ENCODE data around the gene ATP5PF. TPM values are rescaled to one million over a fixed set of nuclear protein-coding genes. Genes with fewer than 3 reads are reported as not detected.

Gene ATP5PF
- total and polyA plus RNA-seq, 4 experiments from 2014 or later = 56.6 to 419 (median 184) TPM

GRCh38 chr21:25742900-25743299 is 8.2 kb upstream of the ATP5PF start:
- H3K27me3 ChIP-seq (ENCODE audit: insufficient read depth, low read length) = no peaks in the 10 kb centered on the region
- intact Hi-C loops (cut with micrococcal nuclease) = no loop called here
- DNase-seq = no peak
- Mint-ChIP-seq H3K36me3 (peaks cover 15 to 43% of the 10 kb centered on the region in 2 donors), H3K27ac (no peak overlapping the region), H3K4me1 (peaks cover 21 to 38% (median 24%) of the 10 kb centered on the region in 4 donors), H3K9me3 (no peaks in the 10 kb centered on the region), H3K27me3 (no peaks in the 10 kb centered on the region), H3K4me3 (no peak overlapping the region)
- H3K36me3 ChIP-seq (ENCODE audit: insufficient read depth, low read length) = peaks cover 13% of the 10 kb centered on the region
- H3K4me1 ChIP-seq (ENCODE audit: insufficient read depth, low read length) = peaks cover 12% of the 10 kb centered on the region
- H3K9me3 ChIP-seq (ENCODE audit: control insufficient read depth in 1 of 2, low read length in 2 of 2) = no peaks in the 10 kb centered on the region
- CTCF ChIA-PET (ENCODE audit: partially characterized antibody) = no interaction called here
- POLR2A ChIA-PET (ENCODE audit: partially characterized antibody) = interaction anchor here (1.5 kb wide), 1 partner anchor 167 kb away, joined by 3 read pairs; no protein-coding TSS in a partner anchor
- H3K27ac ChIP-seq (ENCODE audit: low read depth, low read length) = no peak overlapping the region
- no peak overlapping the region for H3K4me3 ChIP-seq (ENCODE audit: low read length in 2 of 2)

- ChIA-PET POLR2A (ENCODE audit: partially characterized antibody) (no interaction called here), CTCF (ENCODE audit: partially characterized antibody) (interaction anchor here (4.2 kb wide), 1 partner anchor 130 kb away, joined by 28 read pairs; the partner anchor contains the start of gene MRPL39)
- peak overlapping the region in 1 of 7 donors; percentile 100 for H3K27ac Mint-ChIP-seq
- no peaks in the 10 kb centered on the region for H3K36me3 ChIP-seq (ENCODE audit: insufficient read depth, low read length)
- peaks cover 3 to 4% of the 10 kb centered on the region in 2 donors for H3K27me3 Mint-ChIP-seq
- H3K4me3 Mint-ChIP-seq = peak overlapping the region in 1 of 8 donors; percentile 36
- peaks cover 0 to 3% (median 0%) of the 10 kb centered on the region in 8 donors for H3K9me3 Mint-ChIP-seq
- no peak overlapping the region for H3K4me3 ChIP-seq (ENCODE audit: low read length in 2 of 2)
- intact Hi-C loops (cut with micrococcal nuclease) = no loop called here
- H3K27me3 ChIP-seq (ENCODE audit: insufficient read depth, low read length) = no peaks in the 10 kb centered on the region
- no peaks in the 10 kb centered on the region for H3K9me3 ChIP-seq (ENCODE audit: control insufficient read depth in 1 of 2, low read length in 2 of 2)
- H3K4me1 Mint-ChIP-seq = peaks cover 38 to 73% (median 52%) of the 10 kb centered on the region in 4 donors
- H3K27ac ChIP-seq (ENCODE audit: low read depth, low read length) = no peak overlapping the region
- H3K4me1 ChIP-seq (ENCODE audit: insufficient read depth, low read length) = peaks cover 48% of the 10 kb centered on the region
- DNase-seq = no peak
- peaks cover 0 to 41% of the 10 kb centered on the region in 2 donors for H3K36me3 Mint-ChIP-seq
Observed at GRCh38 chr21:25737421-25737820, 2.7 kb upstream of the ATP5PF start.

- intact Hi-C loops (cut with micrococcal nuclease) = loop anchor here (1.0 to 2.0 kb wide), 5 partner anchors 65 to 435 kb away; partner anchors contain the start of genes APP and MRPL39
- peaks cover 0 to 37% of the 10 kb centered on the region in 2 donors for H3K36me3 Mint-ChIP-seq
- H3K4me1 Mint-ChIP-seq = peaks cover 37 to 70% (median 53%) of the 10 kb centered on the region in 4 donors
- Histone ChIP-seq H3K36me3 (ENCODE audit: insufficient read depth, low read length) (no peaks in the 10 kb centered on the region), H3K4me3 (ENCODE audit: low read length in 2 of 2) (peak overlapping the region; percentile 55 to 77), H3K9me3 (ENCODE audit: control insufficient read depth in 1 of 2, low read length in 2 of 2) (no peaks in the 10 kb centered on the region), H3K4me1 (ENCODE audit: insufficient read depth, low read length) (peaks cover 53% of the 10 kb centered on the region), H3K27me3 (ENCODE audit: insufficient read depth, low read length) (no peaks in the 10 kb centered on the region), H3K27ac (ENCODE audit: low read depth, low read length) (peak overlapping the region; percentile 91)
- peaks cover 0 to 3% (median 0%) of the 10 kb centered on the region in 8 donors for H3K9me3 Mint-ChIP-seq
- ChIA-PET POLR2A (ENCODE audit: partially characterized antibody) (interaction anchor here (0.6 to 2.9 kb wide), 10 partner anchors 9 to 435 kb away, joined by 3 to 37 read pairs (median 4); partner anchors contain the start of genes APP and MRPL39), CTCF (ENCODE audit: partially characterized antibody) (interaction anchor here (1.0 to 4.2 kb wide), 3 partner anchors 24 to 315 kb away, joined by 3 to 28 read pairs (median 4); partner anchors contain the start of gene MRPL39)
- DNase-seq = peak in 3 of 5 donors; percentile 4 to 18 (median 6)
- peaks cover 3 to 4% of the 10 kb centered on the region in 2 donors for H3K27me3 Mint-ChIP-seq
- peak overlapping the region; percentile 92 to 100 (median 99) for H3K4me3 Mint-ChIP-seq
- H3K27ac Mint-ChIP-seq = peak overlapping the region; percentile 98 to 100 (median 99)
Observed at GRCh38 chr21:25735646-25736597, 1.2 kb upstream of the ATP5PF start.

GRCh38 chr21:25734654-25734903 is 125 bp downstream of the ATP5PF start:
- Histone ChIP-seq H3K9me3 (ENCODE audit: control insufficient read depth in 1 of 2, low read length in 2 of 2) (no peaks in the 10 kb centered on the region), H3K36me3 (ENCODE audit: insufficient read depth, low read length) (peaks cover 7% of the 10 kb centered on the region), H3K4me1 (ENCODE audit: insufficient read depth, low read length) (peaks cover 47% of the 10 kb centered on the region), H3K27me3 (ENCODE audit: insufficient read depth, low read length) (no peaks in the 10 kb centered on the region), H3K27ac (ENCODE audit: low read depth, low read length) (peak overlapping the region; percentile 91), H3K4me3 (ENCODE audit: low read length in 2 of 2) (peak overlapping the region; percentile 77 to 87)
- ChIA-PET CTCF (ENCODE audit: partially characterized antibody) (interaction anchor here (0.7 to 4.2 kb wide), 7 partner anchors 10 to 314 kb away, joined by 3 to 28 read pairs (median 3); partner anchors contain the start of gene MRPL39), POLR2A (ENCODE audit: partially characterized antibody) (interaction anchor here (0.7 to 2.9 kb wide), 16 partner anchors 10 to 435 kb away, joined by 3 to 37 read pairs (median 4); partner anchors contain the start of gene MRPL39)
- intact Hi-C loops (cut with micrococcal nuclease) = loop anchor here (2.0 kb wide), 4 partner anchors 66 to 436 kb away; partner anchors contain the start of gene APP
- DNase-seq = no peak
- Mint-ChIP-seq H3K27ac (peak overlapping the region; percentile 99 to 100 (median 100)), H3K4me1 (peaks cover 39 to 68% (median 51%) of the 10 kb centered on the region in 4 donors), H3K36me3 (peaks cover 5 to 34% of the 10 kb centered on the region in 2 donors), H3K9me3 (peaks cover 0 to 3% (median 0%) of the 10 kb centered on the region in 8 donors), H3K4me3 (peak overlapping the region; percentile 98 to 100 (median 100)), H3K27me3 (peaks cover 3 to 4% of the 10 kb centered on the region in 2 donors)

- peak overlapping the region; percentile 91 for H3K27ac ChIP-seq (ENCODE audit: low read depth, low read length)
- peaks cover 12% of the 10 kb centered on the region for H3K36me3 ChIP-seq (ENCODE audit: insufficient read depth, low read length)
- H3K4me3 ChIP-seq (ENCODE audit: low read length in 2 of 2) = peak overlapping the region; percentile 77 to 87
- intact Hi-C loops (cut with micrococcal nuclease) = loop anchor here (2.0 kb wide), 4 partner anchors 67 to 437 kb away; partner anchors contain the start of gene APP
- POLR2A ChIA-PET (ENCODE audit: partially characterized antibody) = interaction anchor here (0.7 to 2.9 kb wide), 16 partner anchors 9 to 435 kb away, joined by 3 to 37 read pairs (median 4); partner anchors contain the start of gene MRPL39
- Mint-ChIP-seq H3K4me3 (peak overlapping the region; percentile 98 to 100 (median 100)), H3K27me3 (peaks cover 3 to 4% of the 10 kb centered on the region in 2 donors), H3K36me3 (peaks cover 5 to 33% of the 10 kb centered on the region in 2 donors), H3K9me3 (peaks cover 0 to 3% (median 0%) of the 10 kb centered on the region in 8 donors), H3K4me1 (peaks cover 34 to 63% (median 47%) of the 10 kb centered on the region in 4 donors), H3K27ac (peak overlapping the region; percentile 99 to 100 (median 100))
- DNase-seq = peak in 3 of 5 donors; percentile 7 to 40 (median 16)
- H3K27me3 ChIP-seq (ENCODE audit: insufficient read depth, low read length) = no peaks in the 10 kb centered on the region
- H3K4me1 ChIP-seq (ENCODE audit: insufficient read depth, low read length) = peaks cover 42% of the 10 kb centered on the region
- H3K9me3 ChIP-seq (ENCODE audit: control insufficient read depth in 1 of 2, low read length in 2 of 2) = no peaks in the 10 kb centered on the region
- CTCF ChIA-PET (ENCODE audit: partially characterized antibody) = interaction anchor here (1.0 to 4.2 kb wide), 5 partner anchors 11 to 313 kb away, joined by 3 to 28 read pairs (median 4); partner anchors contain the start of gene MRPL39
Observed at GRCh38 chr21:25733859-25734653, 648 bp downstream of the ATP5PF start.

- Histone ChIP-seq H3K9me3 (ENCODE audit: control insufficient read depth in 1 of 2, low read length in 2 of 2) (no peaks in the 10 kb centered on the region), H3K4me1 (ENCODE audit: insufficient read depth, low read length) (peaks cover 35% of the 10 kb centered on the region), H3K4me3 (ENCODE audit: low read length in 2 of 2) (no peak overlapping the region), H3K27ac (ENCODE audit: low read depth, low read length) (no peak overlapping the region), H3K36me3 (ENCODE audit: insufficient read depth, low read length) (peaks cover 30% of the 10 kb centered on the region), H3K27me3 (ENCODE audit: insufficient read depth, low read length) (no peaks in the 10 kb centered on the region)
- POLR2A ChIA-PET (ENCODE audit: partially characterized antibody) = no interaction called here
- peak overlapping the region in 1 of 8 donors; percentile 4 for H3K4me3 Mint-ChIP-seq
- H3K27ac Mint-ChIP-seq = no peak overlapping the region
- CTCF ChIA-PET (ENCODE audit: partially characterized antibody) = no interaction called here
- H3K36me3 Mint-ChIP-seq = peaks cover 20 to 46% of the 10 kb centered on the region in 2 donors
- peaks cover 30 to 49% (median 35%) of the 10 kb centered on the region in 4 donors for H3K4me1 Mint-ChIP-seq
- DNase-seq = no peak
- peaks cover 3 to 4% of the 10 kb centered on the region in 2 donors for H3K27me3 Mint-ChIP-seq
- peaks cover 0 to 3% (median 0%) of the 10 kb centered on the region in 8 donors for H3K9me3 Mint-ChIP-seq
- intact Hi-C loops (cut with micrococcal nuclease) = no loop called here
Observed at GRCh38 chr21:25732091-25732760, 2.5 kb downstream of the ATP5PF start.

Measured in CD4-positive, alpha-beta memory T cell (primary cell).